Measurements from ENCODE around the gene TMEM82. TPM values are rescaled to one million over a fixed set of nuclear protein-coding genes. Genes with fewer than 3 reads are reported as not detected.

The TMEM82 gene
- total and polyA plus RNA-seq, 9 donors = 0.17 to 1.4 TPM; not detected in 7

DNA sequence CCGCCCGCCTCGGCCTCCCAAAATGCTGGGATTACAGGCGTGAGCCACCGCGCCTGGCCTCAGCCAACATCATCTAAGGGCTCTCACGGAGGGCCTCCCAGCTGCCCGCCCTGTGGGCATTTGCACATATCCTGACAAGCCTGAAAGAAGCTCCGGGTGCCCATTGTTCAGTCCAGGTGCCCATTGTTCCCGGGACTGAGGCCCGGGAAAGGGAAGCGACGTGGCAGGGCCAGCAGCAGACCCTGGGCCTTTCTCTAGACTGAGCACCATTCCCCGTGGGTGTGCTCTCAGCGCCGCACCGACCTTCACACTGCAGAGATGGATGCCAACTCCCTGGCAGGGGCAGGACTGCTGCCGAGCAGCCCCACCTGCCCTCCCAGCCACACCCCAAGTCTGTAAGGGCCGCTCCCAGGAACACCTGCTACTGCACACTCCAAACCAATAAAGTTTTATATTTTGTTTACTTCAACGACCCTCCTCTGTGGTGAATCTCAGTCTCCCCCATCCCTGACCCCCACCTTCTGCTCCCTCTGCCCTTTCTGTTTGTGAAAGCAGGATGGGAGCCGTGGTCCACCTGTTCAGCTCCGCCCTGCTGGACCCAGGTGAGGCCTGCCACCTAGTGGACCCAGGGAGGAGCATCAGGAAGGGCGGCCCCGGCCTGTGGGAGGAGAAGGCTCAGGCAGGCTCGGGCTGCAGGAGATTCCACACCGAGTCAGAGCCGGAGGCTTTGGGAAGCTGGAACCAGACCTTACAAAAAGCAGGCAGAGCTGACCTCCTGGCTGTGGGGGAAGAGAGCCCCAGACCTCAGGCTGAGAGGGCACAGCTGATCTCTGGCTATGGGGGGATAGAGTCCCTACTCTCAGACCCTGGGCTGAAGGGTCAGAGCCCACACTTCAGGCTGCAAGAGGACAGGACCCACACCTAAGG lies 1.1 kb upstream of the TMEM82 start:
- H3K4me1 ChIP-seq (ENCODE audit: control insufficient read depth, insufficient read depth, low read length) = peaks cover 40% of the 10 kb centered on the region
- WGBS (ENCODE audit: insufficient coverage) = 56% methylated on average over 25 of the region's 27 CpGs
- no peaks in the 10 kb centered on the region for H3K9me3 ChIP-seq (replicated peaks; ENCODE audit: control insufficient read depth, low read depth, low read length)
- H3K27ac ChIP-seq (ENCODE audit: low read length) = no peak overlapping the region
- no peak overlapping the region for H3K4me3 ChIP-seq (ENCODE audit: low read length)
- DNase-seq = peak; percentile 66
- no peaks in the 10 kb centered on the region for H3K27me3 ChIP-seq (ENCODE audit: control insufficient read depth, insufficient read depth, low read length)
- peaks cover 3% of the 10 kb centered on the region for H3K36me3 ChIP-seq (ENCODE audit: control insufficient read depth, insufficient read depth, low read length)

GRCh38 chr1:15744122-15744679 lies 1.9 kb downstream of the TMEM82 start:
- Histone ChIP-seq H3K4me1 (ENCODE audit: control insufficient read depth, insufficient read depth, low read length) (peaks cover 10% of the 10 kb centered on the region), H3K27ac (ENCODE audit: low read length) (no peak overlapping the region), H3K9me3 (replicated peaks; ENCODE audit: control insufficient read depth, low read depth, low read length) (no peaks in the 10 kb centered on the region), H3K27me3 (ENCODE audit: control insufficient read depth, insufficient read depth, low read length) (no peaks in the 10 kb centered on the region), H3K36me3 (ENCODE audit: control insufficient read depth, insufficient read depth, low read length) (peaks cover 3% of the 10 kb centered on the region), H3K4me3 (ENCODE audit: low read length) (no peak overlapping the region)
- 62% methylated on average over 29 of the region's 30 CpGs for WGBS (ENCODE audit: insufficient coverage)
- no peak for DNase-seq

- WGBS (ENCODE audit: insufficient coverage) = 46% methylated on average over 5 of the region's 8 CpGs
- no peaks in the 10 kb centered on the region for H3K4me1 ChIP-seq (ENCODE audit: control insufficient read depth, insufficient read depth, low read length)
- H3K9me3 ChIP-seq (replicated peaks; ENCODE audit: control insufficient read depth, low read depth, low read length) = no peaks in the 10 kb centered on the region
- H3K36me3 ChIP-seq (ENCODE audit: control insufficient read depth, insufficient read depth, low read length) = no peaks in the 10 kb centered on the region
- H3K27me3 ChIP-seq (ENCODE audit: control insufficient read depth, insufficient read depth, low read length) = no peaks in the 10 kb centered on the region
- no peak overlapping the region for H3K4me3 ChIP-seq (ENCODE audit: low read length)
- no peak for DNase-seq
- H3K27ac ChIP-seq (ENCODE audit: low read length) = no peak overlapping the region
Observed at GRCh38 chr1:15747378-15747777, 5.1 kb downstream of the TMEM82 start.

GRCh38 chr1:15748264-15748663 lies 6.0 kb downstream of the TMEM82 start:
- no peak for DNase-seq
- no peak overlapping the region for H3K27ac ChIP-seq (ENCODE audit: low read length)
- no peak overlapping the region for H3K4me3 ChIP-seq (ENCODE audit: low read length)
- no peaks in the 10 kb centered on the region for H3K4me1 ChIP-seq (ENCODE audit: control insufficient read depth, insufficient read depth, low read length)
- H3K36me3 ChIP-seq (ENCODE audit: control insufficient read depth, insufficient read depth, low read length) = no peaks in the 10 kb centered on the region
- no peaks in the 10 kb centered on the region for H3K27me3 ChIP-seq (ENCODE audit: control insufficient read depth, insufficient read depth, low read length)
- H3K9me3 ChIP-seq (replicated peaks; ENCODE audit: control insufficient read depth, low read depth, low read length) = no peaks in the 10 kb centered on the region
- WGBS (ENCODE audit: insufficient coverage) = 87% methylated on average over 4 of the region's 5 CpGs

- H3K9me3 ChIP-seq (replicated peaks; ENCODE audit: control insufficient read depth, low read depth, low read length) = no peaks in the 10 kb centered on the region
- 75% methylated on average over 10 of the region's 10 CpGs for WGBS (ENCODE audit: insufficient coverage)
- H3K36me3 ChIP-seq (ENCODE audit: control insufficient read depth, insufficient read depth, low read length) = no peaks in the 10 kb centered on the region
- DNase-seq = no peak
- no peaks in the 10 kb centered on the region for H3K27me3 ChIP-seq (ENCODE audit: control insufficient read depth, insufficient read depth, low read length)
- H3K4me3 ChIP-seq (ENCODE audit: low read length) = no peak overlapping the region
- H3K4me1 ChIP-seq (ENCODE audit: control insufficient read depth, insufficient read depth, low read length) = no peaks in the 10 kb centered on the region
- no peak overlapping the region for H3K27ac ChIP-seq (ENCODE audit: low read length)
Observed at GRCh38 chr1:15748690-15749398, 6.5 kb downstream of the TMEM82 start.

- DNase-seq = no peak
- no peaks in the 10 kb centered on the region for H3K4me1 ChIP-seq (ENCODE audit: control insufficient read depth, insufficient read depth, low read length)
- H3K27ac ChIP-seq (ENCODE audit: low read length) = no peak overlapping the region
- H3K9me3 ChIP-seq (replicated peaks; ENCODE audit: control insufficient read depth, low read depth, low read length) = no peaks in the 10 kb centered on the region
- WGBS (ENCODE audit: insufficient coverage) = 59% methylated on average over 14 of the region's 19 CpGs
- no peak overlapping the region for H3K4me3 ChIP-seq (ENCODE audit: low read length)
- no peaks in the 10 kb centered on the region for H3K27me3 ChIP-seq (ENCODE audit: control insufficient read depth, insufficient read depth, low read length)
- no peaks in the 10 kb centered on the region for H3K36me3 ChIP-seq (ENCODE audit: control insufficient read depth, insufficient read depth, low read length)
Observed at GRCh38 chr1:15749399-15750291, 7.3 kb downstream of the TMEM82 start.

GRCh38 chr1:15750924-15751323 lies 8.6 kb downstream of the TMEM82 start:
- no peaks in the 10 kb centered on the region for H3K36me3 ChIP-seq (ENCODE audit: control insufficient read depth, insufficient read depth, low read length)
- H3K4me3 ChIP-seq (ENCODE audit: low read length) = no peak overlapping the region
- no peak for DNase-seq
- no peaks in the 10 kb centered on the region for H3K27me3 ChIP-seq (ENCODE audit: control insufficient read depth, insufficient read depth, low read length)
- peaks cover 4% of the 10 kb centered on the region for H3K4me1 ChIP-seq (ENCODE audit: control insufficient read depth, insufficient read depth, low read length)
- no peak overlapping the region for H3K27ac ChIP-seq (ENCODE audit: low read length)
- 79% methylated on average over 6 of the region's 12 CpGs for WGBS (ENCODE audit: insufficient coverage)
- no peaks in the 10 kb centered on the region for H3K9me3 ChIP-seq (replicated peaks; ENCODE audit: control insufficient read depth, low read depth, low read length)

GRCh38 chr1:15751717-15752116 lies 9.4 kb downstream of the TMEM82 start:
- Histone ChIP-seq H3K36me3 (ENCODE audit: control insufficient read depth, insufficient read depth, low read length) (no peaks in the 10 kb centered on the region), H3K4me1 (ENCODE audit: control insufficient read depth, insufficient read depth, low read length) (peaks cover 11% of the 10 kb centered on the region), H3K9me3 (replicated peaks; ENCODE audit: control insufficient read depth, low read depth, low read length) (no peaks in the 10 kb centered on the region), H3K27me3 (ENCODE audit: control insufficient read depth, insufficient read depth, low read length) (peaks cover 2% of the 10 kb centered on the region), H3K27ac (ENCODE audit: low read length) (no peak overlapping the region), H3K4me3 (ENCODE audit: low read length) (no peak overlapping the region)
- no peak for DNase-seq
- 74% methylated on average over 8 of the region's 10 CpGs for WGBS (ENCODE audit: insufficient coverage)

- Histone ChIP-seq H3K27ac (ENCODE audit: low read length) (no peak overlapping the region), H3K4me1 (ENCODE audit: control insufficient read depth, insufficient read depth, low read length) (peaks cover 27% of the 10 kb centered on the region), H3K4me3 (ENCODE audit: low read length) (no peak overlapping the region), H3K36me3 (ENCODE audit: control insufficient read depth, insufficient read depth, low read length) (no peaks in the 10 kb centered on the region), H3K27me3 (ENCODE audit: control insufficient read depth, insufficient read depth, low read length) (peaks cover 16% of the 10 kb centered on the region), H3K9me3 (replicated peaks; ENCODE audit: control insufficient read depth, low read depth, low read length) (no peaks in the 10 kb centered on the region)
- 47% methylated on average over 9 of the region's 10 CpGs for WGBS (ENCODE audit: insufficient coverage)
- no peak for DNase-seq
Observed at GRCh38 chr1:15753776-15754175, 11.5 kb downstream of the TMEM82 start.
